Motor neuron (in vitro differentiated cells): Measurements from ENCODE around the gene MICU1. TPM values are rescaled to one million over a fixed set of nuclear protein-coding genes. Genes with fewer than 3 reads are reported as not detected.
"Not testable (repeated sequence)": the region's sequence is repeated elsewhere in the genome, so short reads cannot be mapped to it uniquely, and the experiment has no call there.

ENCODE experiments used
- ATAC-seq, 8 experiments: fragments of 200-7000 bp; cut with Tn5 transposase; replicated peaks in 6 of 8; 2 replicates each; pipeline ENCODE4 v1.8.0; 2021; ENCODE audit warnings: mild to moderate bottlenecking in 8 of 8, moderate library complexity in 8 of 8
- H3K27ac ChIP-seq, 2 donors: fragments of 250-450 bp; sonication (Bioruptor Pico); 2 replicates each; pipeline ENCODE4 v1.9.0; 2021; ENCODE audit warnings: antibody characterized with exemption in 2 of 2, mild to moderate bottlenecking in 2 of 2, moderate library complexity in 1 of 2
- H3K4me1 ChIP-seq, 2 donors: fragments of 250-450 bp; sonication (Bioruptor Pico); replicated peaks in 1 of 2; 2 replicates each; pipeline ENCODE4 v1.6.1; 2021; ENCODE audit warnings: antibody characterized with exemption in 2 of 2, mild to moderate bottlenecking in 2 of 2, moderate library complexity in 1 of 2
- H3K4me3 ChIP-seq, 5 donors: fragments of 250-450 bp; sonication (Bioruptor Pico); 2 replicates each; pipeline ENCODE4 v1.9.0; 2021; ENCODE audit warnings: antibody characterized with exemption in 5 of 5, mild to moderate bottlenecking in 5 of 5, moderate library complexity in 4 of 5
- WGBS, 10 experiments: fragments of 450-650 bp; shearing (Covaris generic); methylation state at CpG; one replicate each; pipeline ENCODE4 v1.0.0; 2022; 5-methylcytosine and 5-hydroxymethylcytosine counted together
- in situ Hi-C, 9 experiments: fragments of 400-800 bp; cut with MboI; loops; one replicate each; pipeline ENCODE4 v1.15.0; 2021; ENCODE audit warnings: low sequenced_read_pairs in 9 of 9, low pct_unique_long_range_greater_than_20kb in 2 of 9; ENCODE audit not compliant: unreplicated experiment in 9 of 9
- total RNA-seq, 8 experiments: library from RNA; unstranded; fragments of 300-600 nt; gene quantifications; 2 replicates each; pipeline versions ENCODE4 v1.2.3 to v1.2.4, GENCODE V29; 2022

MICU1 gene
- total RNA-seq, 8 experiments from 2014 or later: 26.5 to 54.5 (median 32.7) TPM

DNA sequence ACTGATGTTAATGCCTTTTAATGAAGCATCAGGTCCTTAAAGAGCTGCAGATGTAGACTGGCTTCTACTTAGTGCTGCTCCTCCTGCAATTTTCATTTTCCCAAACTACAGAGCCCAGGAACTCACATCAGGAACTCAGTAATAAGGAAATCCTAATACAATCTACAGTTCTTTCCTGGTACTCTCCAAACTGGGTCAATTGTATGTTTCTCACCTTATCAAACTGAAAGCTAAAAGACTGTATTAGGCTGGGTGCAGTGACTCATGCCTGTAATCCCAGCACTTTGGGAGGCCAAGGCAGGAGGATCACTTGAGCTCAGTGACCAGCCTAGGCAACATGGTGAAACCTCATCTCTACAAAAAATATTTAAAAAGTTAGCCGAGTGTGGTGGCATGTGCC lies 216.7 kb downstream of the MICU1 start:
- ATAC-seq: no peak
- H3K4me3 ChIP-seq: no peak overlapping the region
- 88 to 100% (median 91%) methylated on average over 1 of the region's 1 CpG; no CpG with 5 or more reads in 5 of the 10 experiments for WGBS, 10 experiments
- no peak overlapping the region for H3K27ac ChIP-seq
- in situ Hi-C loops: no loop called here
- no peaks in the 10 kb centered on the region for H3K4me1 ChIP-seq

DNA sequence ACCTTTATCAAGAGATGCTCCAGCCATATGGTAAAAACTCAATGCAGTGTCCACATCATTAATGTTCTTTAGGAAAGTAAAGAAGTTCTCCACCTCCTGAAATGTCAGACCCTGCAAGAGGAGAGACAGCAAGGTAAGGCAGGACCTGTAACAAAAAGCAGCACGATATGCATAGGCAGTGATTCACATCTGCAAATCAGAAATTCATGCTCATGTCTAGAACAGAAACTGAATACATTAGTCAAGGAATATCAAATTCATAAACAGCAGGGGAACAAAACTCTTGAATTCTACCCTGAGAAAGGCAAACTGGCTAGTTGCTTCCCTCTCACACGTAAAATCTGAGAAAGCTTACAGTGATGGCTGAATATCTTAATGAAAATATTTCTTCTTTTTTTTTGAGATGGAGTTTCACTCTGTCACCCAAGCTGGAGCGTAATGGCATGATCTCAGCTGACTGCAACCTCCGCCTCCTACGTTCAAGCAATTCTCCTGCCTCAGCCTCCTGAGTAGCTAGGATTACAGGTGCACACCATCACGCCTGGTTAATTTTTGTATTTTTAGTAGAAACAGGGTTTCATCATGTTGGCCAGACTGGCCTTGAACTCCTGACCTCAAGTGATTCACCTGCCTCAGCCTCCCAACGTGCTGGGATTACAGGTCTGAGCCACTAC lies 217.8 kb downstream of the MICU1 start:
- Histone ChIP-seq H3K4me3 (no peak overlapping the region), H3K27ac (no peak overlapping the region), H3K4me1 (no peaks in the 10 kb centered on the region)
- 33 to 100% (median 78%) methylated on average over 2 to 7 of the region's 7 CpGs; no CpG with 5 or more reads in 1 of the 10 experiments for WGBS, 10 experiments
- in situ Hi-C loops: no loop called here
- ATAC-seq: peak in 3 of 8 experiments; percentile 55 to 93 (median 83)

DNA sequence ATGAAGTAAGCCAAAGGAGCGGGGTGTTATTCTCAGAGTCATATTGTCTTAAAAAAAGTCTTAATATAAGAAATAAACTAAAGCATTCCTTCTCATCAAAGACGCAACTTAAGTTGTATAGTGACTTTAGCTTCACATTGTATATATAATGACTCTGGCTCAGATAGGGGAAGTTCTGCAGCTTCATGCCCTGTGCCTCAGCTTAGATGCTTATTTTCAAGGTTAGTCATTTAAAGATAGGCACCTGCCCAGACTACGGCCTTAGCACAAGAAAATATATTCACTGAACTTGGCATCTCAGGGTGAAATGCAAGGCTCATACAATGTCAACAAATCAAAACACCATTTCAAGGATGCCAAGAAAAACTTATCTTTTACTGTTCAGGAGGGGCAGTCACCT lies 218.4 kb downstream of the MICU1 start:
- no peaks in the 10 kb centered on the region for H3K4me1 ChIP-seq
- no peak for ATAC-seq
- 72 to 100% (median 98%) methylated on average over 1 to 3 of the region's 3 CpGs for WGBS, 10 experiments
- in situ Hi-C loops: no loop called here
- no peak overlapping the region for H3K27ac ChIP-seq
- no peak overlapping the region for H3K4me3 ChIP-seq

- H3K4me1 ChIP-seq, in situ Hi-C loops, H3K4me3 ChIP-seq: not testable (repeated sequence)
- 29 to 100% (median 50%) methylated on average over 2 to 3 of the region's 3 CpGs; no CpG with 5 or more reads in 5 of the 10 experiments for WGBS, 10 experiments
- H3K27ac ChIP-seq: peak overlapping the region in 1 of 2 donors; percentile 45
- peak in 6 of 8 experiments; percentile 43 to 89 (median 76) for ATAC-seq
Observed at GRCh38 chr10:72395581-72395980, 230.3 kb downstream of the MICU1 start.

- H3K4me1 ChIP-seq: peaks cover 11 to 12% of the 10 kb centered on the region in 2 donors
- 67 to 88% (median 83%) methylated on average over 1 of the region's 1 CpG; no CpG with 5 or more reads in 5 of the 10 experiments for WGBS, 10 experiments
- H3K4me3 ChIP-seq: no peak overlapping the region
- no peak overlapping the region for H3K27ac ChIP-seq
- in situ Hi-C loops: no loop called here
- no peak for ATAC-seq
Observed at GRCh38 chr10:72392571-72392970, 233.3 kb downstream of the MICU1 start.

DNA sequence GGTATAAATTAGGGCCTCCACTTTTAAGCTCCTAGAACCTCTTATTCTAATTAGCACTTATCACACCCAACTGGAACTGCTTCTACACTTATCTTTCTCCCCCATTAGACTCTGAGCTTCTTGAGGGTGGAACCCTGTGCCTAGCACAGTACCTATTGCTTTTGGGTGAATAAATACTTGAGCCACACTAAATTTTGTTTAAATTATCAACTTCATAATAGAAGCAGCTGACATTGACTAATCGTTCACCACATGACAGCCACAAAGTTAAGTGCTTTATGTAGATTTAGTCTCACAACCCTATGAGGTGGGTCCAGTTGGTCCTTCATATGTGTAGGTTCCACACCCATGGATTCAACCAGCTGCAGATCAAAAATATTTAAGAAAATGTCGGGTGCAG lies 235.1 kb downstream of the MICU1 start:
- no peak overlapping the region for H3K27ac ChIP-seq
- 40 to 100% (median 96%) methylated on average over 1 to 2 of the region's 2 CpGs; no CpG with 5 or more reads in 6 of the 10 experiments for WGBS, 10 experiments
- H3K4me3 ChIP-seq: no peak overlapping the region
- in situ Hi-C loops: no loop called here
- ATAC-seq: peak in 1 of 8 experiments; percentile 73
- peaks cover 8 to 9% of the 10 kb centered on the region in 2 donors for H3K4me1 ChIP-seq

DNA sequence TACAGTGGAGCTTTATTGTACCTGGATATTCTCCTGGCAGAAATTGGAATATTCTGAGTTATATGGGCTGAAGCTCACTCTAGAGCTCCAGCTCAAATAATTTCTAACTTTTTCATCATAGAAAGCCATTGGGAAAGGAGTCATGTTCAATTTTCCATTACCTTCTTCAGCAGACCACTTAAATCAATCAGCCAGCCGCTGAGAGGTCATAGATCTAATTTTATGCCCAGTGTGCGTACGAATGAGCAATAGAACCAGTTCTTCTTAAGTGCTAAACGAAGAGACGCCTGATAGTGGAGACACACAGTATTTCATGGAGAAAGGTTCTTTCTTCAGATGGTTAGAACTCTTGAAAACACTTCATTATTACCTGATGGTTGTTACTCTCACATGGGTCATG lies 236.2 kb downstream of the MICU1 start:
- in situ Hi-C loops: no loop called here
- WGBS, 10 experiments: 82 to 100% (median 93%) methylated on average over 2 to 5 of the region's 5 CpGs
- Histone ChIP-seq H3K27ac (no peak overlapping the region), H3K4me3 (no peak overlapping the region), H3K4me1 (peaks cover 3 to 6% of the 10 kb centered on the region in 2 donors)
- ATAC-seq: no peak

DNA sequence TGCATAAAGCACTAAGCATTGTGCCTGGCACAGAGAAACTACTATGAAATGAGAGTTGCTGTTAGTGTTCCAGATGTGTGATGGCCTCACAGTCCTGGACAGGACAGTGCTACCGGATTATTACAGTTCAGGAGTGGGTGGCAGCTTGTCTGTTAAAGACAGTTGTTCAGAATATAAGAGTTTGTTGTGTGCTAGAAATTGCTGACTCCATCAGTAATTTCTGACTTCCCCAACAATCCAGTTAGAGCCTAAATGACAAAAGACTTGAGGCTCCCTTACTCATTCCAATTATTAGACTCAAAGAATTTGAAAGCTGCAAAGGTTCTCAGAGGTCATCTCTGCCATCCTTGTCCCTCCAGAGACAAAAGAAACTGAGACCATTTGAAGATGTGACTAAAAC lies 236.9 kb downstream of the MICU1 start:
- in situ Hi-C loops: no loop called here

GRCh38 chr10:72388062-72388461 lies 237.8 kb downstream of the MICU1 start:
- no peak for ATAC-seq
- in situ Hi-C loops: no loop called here
- 82 to 100% (median 100%) methylated on average over 1 to 5 of the region's 5 CpGs; no CpG with 5 or more reads in 1 of the 10 experiments for WGBS, 10 experiments
- Histone ChIP-seq H3K27ac (no peak overlapping the region), H3K4me1 (peaks cover 3 to 6% of the 10 kb centered on the region in 2 donors), H3K4me3 (no peak overlapping the region)

More for the DNA sequence above, 236.9 kb downstream of the MICU1 start:
- WGBS, 10 experiments: 80 to 100% (median 90%) methylated on average over 1 of the region's 1 CpG; no CpG with 5 or more reads in 7 of the 10 experiments
- no peak for ATAC-seq
- H3K27ac ChIP-seq: no peak overlapping the region
- H3K4me1 ChIP-seq: peaks cover 3 to 6% of the 10 kb centered on the region in 2 donors
- no peak overlapping the region for H3K4me3 ChIP-seq

DNA sequence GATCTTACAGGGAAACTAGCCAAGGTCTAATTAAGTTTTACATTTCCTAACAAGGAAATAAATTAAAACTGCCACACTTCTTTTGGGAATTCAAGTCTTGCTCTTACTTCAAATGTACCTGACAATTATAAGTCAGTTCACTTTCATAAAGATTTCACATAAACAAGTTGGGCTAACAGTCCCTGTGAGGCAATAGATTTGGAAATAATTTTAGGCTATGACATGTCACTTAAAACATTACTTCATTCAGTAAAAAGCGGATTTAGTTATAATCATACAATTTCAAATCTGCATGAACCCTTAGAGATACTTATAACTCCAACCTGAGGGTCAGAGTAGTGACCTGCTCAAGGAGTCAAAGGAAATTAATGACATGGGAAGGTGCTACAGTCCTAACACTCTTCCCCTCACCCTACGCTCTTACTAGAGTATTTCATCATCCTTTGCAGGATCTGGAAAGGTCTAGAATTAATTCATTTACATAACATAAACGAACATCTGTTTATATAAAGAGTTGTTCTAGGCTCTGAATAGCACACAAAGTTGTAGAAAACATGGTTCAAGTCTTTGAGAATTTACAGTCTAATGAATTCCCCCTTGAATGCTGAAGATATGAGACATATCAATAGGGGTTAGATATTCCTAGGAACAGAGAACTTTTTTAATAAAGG lies 238.8 kb downstream of the MICU1 start:
- Histone ChIP-seq H3K4me3 (no peak overlapping the region), H3K4me1 (peaks cover 3 to 6% of the 10 kb centered on the region in 2 donors), H3K27ac (no peak overlapping the region)
- WGBS, 10 experiments: 13 to 100% (median 62%) methylated on average over 1 to 3 of the region's 3 CpGs; no CpG with 5 or more reads in 1 of the 10 experiments
- ATAC-seq: peak in 1 of 8 experiments; percentile 45
- in situ Hi-C loops: no loop called here

DNA sequence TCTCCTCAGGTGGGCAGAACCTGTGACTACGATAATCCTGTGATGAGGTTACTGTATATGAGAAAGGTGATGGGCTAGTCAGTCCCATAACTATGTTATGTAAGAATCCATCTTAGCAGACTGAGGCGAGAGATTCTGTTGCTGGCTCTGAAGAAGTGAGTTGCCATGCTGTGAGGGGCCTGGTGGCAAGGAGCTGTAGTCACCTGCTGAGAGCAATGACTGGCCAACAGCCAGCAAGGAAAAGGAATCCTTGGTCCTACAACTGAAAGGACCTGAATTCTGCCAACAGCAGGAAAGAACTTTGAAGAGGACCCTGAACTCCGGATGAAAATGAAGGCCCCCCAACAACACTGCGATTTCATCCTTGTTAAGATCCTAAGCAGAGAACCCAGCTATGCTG lies 240.2 kb downstream of the MICU1 start:
- H3K27ac ChIP-seq: no peak overlapping the region
- 75 to 100% (median 94%) methylated on average over 1 to 4 of the region's 4 CpGs; no CpG with 5 or more reads in 1 of the 10 experiments for WGBS, 10 experiments
- ATAC-seq: no peak
- no peak overlapping the region for H3K4me3 ChIP-seq
- H3K4me1 ChIP-seq: peaks cover 3 to 6% of the 10 kb centered on the region in 2 donors
- in situ Hi-C loops: no loop called here

DNA sequence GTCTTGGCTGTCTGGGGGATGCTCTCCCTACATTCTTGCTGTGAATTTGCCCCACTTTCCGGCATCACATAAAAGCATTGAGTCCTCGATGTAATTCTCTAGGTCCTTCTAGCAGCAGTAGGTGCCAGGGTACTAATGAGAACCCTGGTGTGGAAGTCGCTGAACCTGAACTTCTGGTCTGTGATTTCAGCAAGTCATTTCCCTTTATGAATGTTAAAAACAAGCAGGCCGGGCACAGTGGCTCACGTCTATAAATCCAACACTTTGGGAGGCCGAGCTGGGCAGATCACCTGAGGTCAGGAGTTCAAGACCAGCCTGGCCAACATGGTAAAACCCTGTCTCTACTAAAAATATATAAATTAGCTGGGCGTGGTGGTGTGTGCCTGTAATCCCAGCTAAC lies 240.9 kb downstream of the MICU1 start:
- H3K4me1 ChIP-seq, H3K27ac ChIP-seq, H3K4me3 ChIP-seq, ATAC-seq, in situ Hi-C loops: not testable (repeated sequence)
- WGBS, 10 experiments: 67 to 95% (median 85%) methylated on average over 1 to 4 of the region's 7 CpGs; no CpG with 5 or more reads in 4 of the 10 experiments

DNA sequence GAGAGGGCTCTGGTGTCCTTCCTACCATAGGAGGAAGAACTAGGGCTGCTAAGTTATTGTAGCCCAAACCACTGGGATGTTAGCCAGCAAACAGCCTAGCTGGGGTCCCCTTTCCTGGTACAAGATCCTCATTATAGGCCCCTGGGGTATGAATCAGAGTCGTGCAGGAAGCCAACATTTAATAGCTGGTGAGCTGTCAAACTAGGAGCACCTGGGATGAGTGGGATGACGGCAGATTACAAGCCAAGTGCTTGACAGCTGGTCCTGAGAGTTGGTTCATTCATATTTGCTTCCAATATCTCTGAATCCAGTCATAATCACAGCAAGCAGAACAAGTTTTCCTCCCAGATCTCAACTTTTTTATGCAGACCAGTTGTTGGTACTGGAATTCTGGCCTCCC lies 246.1 kb downstream of the MICU1 start:
- in situ Hi-C loops: no loop called here
- Histone ChIP-seq H3K27ac (no peak overlapping the region), H3K4me3 (no peak overlapping the region), H3K4me1 (peaks cover 0 to 3% of the 10 kb centered on the region in 2 donors)
- 80 to 100% (median 91%) methylated on average over 1 to 2 of the region's 2 CpGs; no CpG with 5 or more reads in 6 of the 10 experiments for WGBS, 10 experiments
- no peak for ATAC-seq
